HuH-7 (cell line): ENCODE measurements around the gene APLF.
"Not testable (repeated sequence)": the region's sequence is repeated elsewhere in the genome, so short reads cannot be mapped to it uniquely, and the experiment has no call there.

Experiments used
- DNase-seq: peaks from one replicate; pipeline ENCODE4 v3.0.0; 2011; ENCODE audit warnings: low spot score

The APLF gene

DNA sequence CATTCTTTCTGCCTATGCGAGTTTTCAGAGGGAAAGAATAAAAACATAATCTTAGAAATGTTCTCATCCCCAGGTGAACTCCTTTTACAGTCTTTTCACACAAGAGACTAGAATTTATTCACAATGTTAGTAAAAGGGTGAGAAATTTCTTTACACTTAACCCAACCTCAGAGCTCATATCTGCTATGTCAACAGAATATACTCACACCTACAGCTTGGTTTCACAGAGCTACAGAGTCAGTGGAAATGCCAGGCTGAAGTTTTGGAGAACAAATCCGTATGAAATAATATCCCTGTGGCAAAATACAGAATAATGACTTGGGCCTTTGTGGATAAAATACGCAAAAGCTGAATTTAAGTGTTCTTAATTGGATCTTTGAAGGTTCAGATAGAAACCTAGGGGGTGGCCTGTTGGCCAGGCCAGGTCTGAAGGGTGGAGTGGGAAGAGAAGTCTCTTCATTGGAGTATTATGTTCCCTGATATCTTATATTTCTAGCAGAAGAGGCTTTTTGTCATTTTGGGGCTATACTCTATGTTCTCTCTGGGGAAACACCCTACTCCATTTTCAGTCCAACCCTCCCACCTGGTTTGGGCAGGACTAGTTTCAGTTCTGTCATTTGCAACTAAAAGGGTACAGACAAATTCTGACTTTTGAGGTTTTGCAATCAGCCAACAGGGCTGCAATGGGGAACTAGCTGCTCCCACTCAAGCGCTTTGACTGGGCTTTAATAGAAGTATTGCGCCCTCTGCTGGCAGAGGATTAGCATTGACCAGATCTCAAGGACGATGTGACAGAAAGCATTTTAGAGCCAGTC, 26.0 kb upstream of the APLF start:
- peak; percentile 43 for DNase-seq

GRCh38 chr2:68441994-68442322, 25.4 kb upstream of the APLF start:
- DNase-seq = no peak

- DNase-seq = not testable (repeated sequence)
These were observed 21.0 kb upstream of the APLF start for GRCh38 chr2:68446425-68446824.

DNA sequence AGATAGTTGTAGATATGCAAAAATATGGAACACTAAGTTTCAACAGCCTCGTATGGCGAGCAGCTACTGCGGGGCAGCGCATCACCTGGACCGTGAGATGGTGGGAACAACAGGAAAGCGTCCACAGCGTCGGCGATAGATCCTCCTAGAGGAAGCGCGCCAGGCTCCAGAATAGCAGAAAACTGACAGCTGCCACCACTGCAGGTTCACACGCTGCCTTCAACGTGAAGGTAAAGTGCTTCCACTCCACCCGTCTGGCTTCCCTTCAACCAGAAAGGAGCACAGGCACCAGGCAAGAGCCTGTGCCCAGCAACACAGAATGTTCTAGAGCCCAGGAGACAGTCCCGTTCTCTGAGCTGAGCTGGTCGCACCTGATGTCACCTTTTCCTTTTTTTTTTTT, 20.3 kb upstream of the APLF start:
- no peak for DNase-seq

GRCh38 chr2:68448671-68449653, 18.4 kb upstream of the APLF start:
- DNase-seq = no peak

DNA sequence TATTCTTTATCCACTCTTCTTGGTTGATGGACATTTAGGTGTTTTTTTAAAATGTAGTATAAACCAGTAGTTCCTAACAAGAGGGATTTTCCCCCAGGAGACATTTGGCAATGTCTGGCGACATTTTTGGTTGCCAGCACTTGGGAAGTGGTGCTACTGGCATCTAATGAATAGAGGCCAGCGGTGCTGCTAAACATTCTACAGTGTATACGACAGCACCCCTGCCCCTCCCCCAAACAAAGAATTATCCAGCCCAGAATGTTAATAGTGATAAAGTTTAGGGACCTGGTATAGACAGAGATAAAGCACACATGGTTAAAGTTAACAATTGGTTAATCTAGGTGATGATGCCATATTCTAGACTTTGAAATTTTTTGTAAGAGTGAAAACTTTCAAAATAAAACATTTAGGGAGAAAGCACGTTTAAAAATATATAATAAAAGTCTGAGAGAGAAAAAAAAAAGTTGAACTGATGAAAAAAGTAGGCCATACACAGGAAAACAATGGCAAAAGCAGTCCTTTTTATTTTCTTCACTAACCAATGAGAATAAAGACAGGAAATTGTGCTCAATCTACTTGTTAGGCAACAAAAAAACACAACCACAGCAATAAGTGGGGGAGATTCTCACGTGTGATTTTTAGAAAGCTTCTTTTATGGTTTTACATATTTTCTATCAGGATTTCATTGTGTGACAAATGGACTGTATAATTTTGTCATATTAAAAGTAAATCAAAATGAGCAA, 15.1 kb upstream of the APLF start:
- no peak for DNase-seq

DNA sequence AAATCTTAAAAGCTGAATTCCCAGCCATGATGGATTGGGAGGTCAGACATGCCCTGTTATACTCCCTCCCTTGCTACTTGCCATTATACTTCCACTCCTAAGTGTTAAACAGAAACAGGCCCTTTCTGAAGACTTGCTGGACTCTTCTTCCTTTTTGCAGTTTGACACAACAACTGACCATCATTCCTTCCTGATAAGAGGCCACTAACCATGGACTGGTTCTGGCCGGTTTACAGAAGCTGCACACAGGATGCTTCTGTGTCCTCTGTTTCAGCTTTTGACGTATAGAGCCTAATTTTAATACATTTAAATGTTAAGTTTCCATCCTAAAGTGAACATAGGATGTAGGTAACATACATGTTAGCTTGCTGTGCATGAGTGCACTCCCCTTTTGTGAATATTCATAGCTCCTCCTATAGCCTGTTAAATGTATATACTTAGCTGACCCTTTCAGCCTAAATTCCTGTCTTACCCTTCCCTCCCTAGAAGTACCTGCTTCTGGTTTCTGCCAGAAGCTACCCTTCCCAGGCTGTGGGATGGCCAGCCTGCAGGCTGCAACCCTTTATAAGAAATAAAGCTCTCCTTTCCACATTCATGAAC, 13.5 kb upstream of the APLF start:
- DNase-seq = no peak

DNA sequence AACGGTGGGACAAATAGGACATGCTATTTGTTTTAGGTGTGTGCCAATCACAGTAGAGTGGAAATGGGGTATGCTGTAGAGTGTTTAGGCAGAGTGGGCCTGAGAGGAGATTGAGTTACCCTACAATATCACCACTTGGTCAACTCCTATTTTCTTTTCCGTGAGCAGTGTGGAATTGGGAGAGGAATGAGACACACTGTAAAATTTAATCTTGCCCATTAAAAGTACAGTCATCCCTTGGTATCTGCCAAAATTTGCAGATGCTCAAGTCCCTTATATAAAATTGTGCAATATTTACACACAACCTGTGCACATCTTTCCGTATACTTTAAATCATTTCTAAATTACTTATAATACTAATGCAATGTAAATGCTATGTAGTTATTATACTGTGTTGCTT, 12.7 kb upstream of the APLF start:
- DNase-seq = no peak

DNA sequence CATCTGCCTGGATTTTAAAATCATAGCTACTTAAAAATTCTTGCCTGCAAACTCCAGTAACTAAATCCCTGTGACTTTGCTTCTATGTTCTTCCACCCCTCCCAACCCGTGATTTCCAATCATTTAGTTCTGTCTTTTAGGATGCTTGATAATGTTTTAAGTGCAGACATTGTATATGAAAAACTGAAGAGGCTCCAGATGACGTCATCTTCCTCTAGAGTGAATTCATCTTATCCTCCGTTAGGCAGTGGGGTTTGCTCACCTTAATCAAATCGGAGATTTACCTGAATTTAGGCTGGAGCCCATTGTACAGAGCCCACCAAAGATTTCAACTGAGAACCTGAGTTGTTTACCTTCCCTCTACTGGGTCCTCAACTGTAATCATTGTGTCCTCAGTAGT, 11.2 kb upstream of the APLF start:
- DNase-seq = no peak

GRCh38 chr2:68458981-68459380, 8.4 kb upstream of the APLF start:
- DNase-seq = no peak

GRCh38 chr2:68463287-68463877, 4.0 kb upstream of the APLF start:
- DNase-seq = peak; percentile 37

GRCh38 chr2:68464651-68465050, 2.7 kb upstream of the APLF start:
- DNase-seq = no peak

DNA sequence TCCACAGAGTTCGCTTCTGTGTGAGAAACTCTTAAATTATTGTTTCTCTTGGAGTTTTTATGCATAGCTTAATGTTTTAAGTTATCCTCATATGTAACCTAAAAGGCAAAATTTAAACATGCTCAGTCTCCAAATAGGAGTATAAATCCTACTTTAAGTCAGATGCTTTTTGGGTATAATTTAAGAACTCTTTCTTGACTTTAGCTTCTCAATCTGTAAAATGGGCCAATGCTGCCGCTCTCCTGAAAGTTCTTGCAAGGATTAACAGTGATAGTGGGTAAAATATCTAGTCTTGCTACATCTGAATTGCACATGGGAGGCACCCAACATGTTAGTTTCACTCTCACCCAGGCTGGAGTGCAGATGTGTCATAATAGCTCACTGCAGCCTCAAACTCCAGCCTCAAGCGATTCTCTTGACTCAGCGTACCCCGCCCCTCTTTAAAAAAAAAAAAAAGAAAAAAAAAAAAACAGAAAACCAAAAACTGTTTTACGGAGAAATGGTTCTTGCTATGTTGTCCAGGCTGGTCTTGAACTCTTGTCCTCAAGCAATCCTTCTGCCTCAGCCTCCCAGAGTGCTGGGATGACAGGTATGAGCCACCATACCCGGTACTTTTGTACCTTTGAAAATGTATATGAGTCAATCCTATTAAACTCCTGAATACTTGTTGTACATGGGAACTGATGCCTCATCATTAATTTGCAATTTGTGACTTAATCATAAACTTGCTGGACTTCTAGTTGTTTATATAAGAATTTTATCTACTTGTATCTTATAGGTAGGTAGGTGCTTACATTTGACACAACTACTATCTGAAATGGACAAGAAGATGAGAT, 2.1 kb upstream of the APLF start:
- DNase-seq = no peak

GRCh38 chr2:68466361-68466777, 1.0 kb upstream of the APLF start:
- DNase-seq = no peak

DNA sequence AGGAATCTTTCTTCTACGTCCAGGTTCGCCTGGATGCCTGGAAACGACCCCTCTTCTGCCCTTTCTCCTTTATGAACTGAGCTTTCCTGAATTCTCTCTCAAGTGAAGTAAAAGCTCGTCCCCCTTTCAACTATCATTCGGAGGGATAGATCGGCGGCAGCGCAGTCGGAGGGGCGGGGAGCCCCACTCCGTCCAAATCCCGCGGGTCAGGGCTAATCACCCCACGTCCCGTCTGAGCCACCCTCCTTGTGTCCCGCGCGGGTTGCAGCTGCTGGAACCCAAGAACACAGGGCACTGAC, 658 bp upstream of the APLF start:
- no peak for DNase-seq

DNA sequence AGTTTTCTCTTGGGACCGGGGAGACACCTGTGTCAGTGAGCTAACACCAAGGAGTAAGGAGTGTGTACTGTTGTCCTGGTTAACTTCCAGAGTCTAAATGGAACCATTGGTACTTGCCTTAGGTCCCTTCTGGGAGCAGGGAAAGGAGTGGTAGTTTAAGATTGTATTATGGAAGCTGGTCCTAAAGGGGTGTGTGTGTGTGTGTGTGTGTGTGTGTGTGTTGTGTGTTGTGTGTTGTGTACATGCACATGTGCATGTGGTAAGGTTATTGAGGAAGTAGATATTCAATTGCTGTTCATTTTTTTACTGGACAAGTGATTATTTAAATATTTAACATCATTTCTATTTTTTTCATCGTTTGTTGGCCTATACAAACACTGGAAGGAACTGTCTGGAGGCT, 1.4 kb downstream of the APLF start:
- DNase-seq = no peak

DNA sequence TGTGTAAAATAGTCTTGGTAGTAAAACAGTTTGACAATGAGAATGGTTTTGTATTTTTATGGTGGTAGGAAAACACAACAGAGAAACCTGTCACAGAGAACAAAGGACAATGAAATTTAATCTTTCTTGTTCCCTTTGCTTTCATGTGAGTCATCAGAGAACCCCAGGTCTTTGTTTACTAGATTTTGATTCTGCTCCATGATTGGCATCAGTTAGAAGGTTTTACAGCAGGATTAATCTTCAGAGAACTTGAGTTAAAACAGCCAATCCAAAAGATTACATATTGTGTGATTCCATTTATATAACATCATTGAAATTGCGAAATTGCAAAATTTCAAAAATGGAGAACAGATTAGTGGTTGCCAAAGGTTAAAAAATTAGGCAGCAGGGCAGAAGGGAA, 2.5 kb downstream of the APLF start:
- no peak for DNase-seq

DNA sequence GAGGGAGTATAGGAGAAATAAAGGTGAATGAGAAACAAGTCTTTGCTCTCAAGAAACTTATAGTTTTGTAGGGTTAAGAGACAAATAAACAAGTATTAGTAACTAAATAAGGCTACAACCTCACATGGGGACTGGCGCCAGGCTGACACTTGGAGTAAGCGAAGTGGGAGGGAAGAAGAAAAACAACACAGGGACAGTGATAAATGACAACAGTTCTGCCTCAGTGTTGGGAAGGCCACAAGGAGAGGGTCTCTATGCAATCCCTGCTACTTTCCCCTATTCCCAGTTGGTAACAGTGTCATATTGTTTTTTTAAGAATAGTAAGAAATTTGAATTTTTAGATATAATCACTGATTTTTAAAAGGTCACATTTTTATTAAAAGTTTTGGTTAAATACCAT, 4.0 kb downstream of the APLF start:
- DNase-seq = no peak

DNA sequence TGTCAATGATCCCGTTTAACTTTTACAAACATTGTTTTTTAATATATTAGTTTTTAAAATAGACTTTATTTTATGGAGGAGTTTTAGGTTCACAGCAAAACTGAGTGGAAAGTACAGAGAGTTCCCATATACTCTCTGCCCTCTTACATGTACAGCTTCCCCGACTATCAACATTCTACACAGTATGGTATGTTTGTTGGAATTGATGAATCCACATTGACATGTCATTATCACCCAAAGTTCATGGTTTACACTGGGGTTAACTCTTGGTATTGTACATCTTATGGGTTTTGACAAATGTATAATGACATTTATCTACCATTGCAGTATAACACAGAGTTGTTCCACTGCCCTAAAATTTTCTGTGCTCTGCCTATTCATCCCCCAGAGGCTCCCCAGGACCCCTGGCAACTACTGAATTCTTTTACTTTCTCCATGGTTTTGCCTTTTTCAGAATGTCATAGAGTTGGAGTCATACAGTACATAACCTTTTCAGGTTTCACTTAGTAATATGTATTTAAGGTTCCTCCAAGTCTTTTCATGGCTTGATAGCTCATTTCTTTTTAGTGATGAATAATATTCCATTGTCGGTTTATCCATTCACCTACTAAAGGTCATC, 5.5 kb downstream of the APLF start:
- no peak for DNase-seq

DNA sequence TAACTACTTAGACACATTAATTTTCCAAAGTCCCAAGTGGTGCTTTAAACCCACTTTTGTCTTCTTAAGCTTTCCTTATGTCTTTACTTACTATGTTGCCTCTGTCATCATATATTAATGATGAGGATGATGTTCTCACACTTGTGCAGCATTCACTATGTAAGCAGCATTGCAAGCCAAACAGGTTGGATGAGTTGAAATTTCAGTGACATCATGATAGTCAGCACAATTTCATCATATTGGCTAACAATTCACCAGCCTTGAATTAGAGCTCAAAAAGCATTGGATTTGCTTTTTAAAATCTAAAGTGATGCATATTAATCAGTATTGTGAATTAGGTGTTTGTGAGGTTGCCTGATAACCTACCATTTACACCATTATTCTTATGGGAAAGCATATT, 7.7 kb downstream of the APLF start:
- DNase-seq = no peak

- DNase-seq = no peak
These were observed 8.2 kb downstream of the APLF start for GRCh38 chr2:68475576-68475975.
